AG09309 (cell line): ENCODE results near the gene ITGB1BP1.

Source experiments
- DNase-seq: peaks from one replicate; pipeline ENCODE4 v3.0.0-alpha.2; 2010; ENCODE audit warnings: low read depth
- H3K4me3 ChIP-seq: 2 replicates; pipeline ENCODE4 v1.5.1; 2011; ENCODE audit warnings: mild to moderate bottlenecking, low read depth, low read length, moderate library complexity; ENCODE audit not compliant: control insufficient read depth
- CTCF ChIP-seq: IDR thresholded peaks from 2 replicates; pipeline ENCODE4 v1.5.1; 2011; ENCODE audit warnings: mild to moderate bottlenecking, low read depth, low read length, inconsistent platforms; ENCODE audit not compliant: insufficient read depth, control insufficient read depth; ENCODE audit errors: missing control alignments

ITGB1BP1 gene

GRCh38 chr2:9379391-9379755 is 44.0 kb downstream of the ITGB1BP1 start:
- H3K4me3 ChIP-seq = no peak overlapping the region
- TF ChIP-seq CTCF = no peak

DNA sequence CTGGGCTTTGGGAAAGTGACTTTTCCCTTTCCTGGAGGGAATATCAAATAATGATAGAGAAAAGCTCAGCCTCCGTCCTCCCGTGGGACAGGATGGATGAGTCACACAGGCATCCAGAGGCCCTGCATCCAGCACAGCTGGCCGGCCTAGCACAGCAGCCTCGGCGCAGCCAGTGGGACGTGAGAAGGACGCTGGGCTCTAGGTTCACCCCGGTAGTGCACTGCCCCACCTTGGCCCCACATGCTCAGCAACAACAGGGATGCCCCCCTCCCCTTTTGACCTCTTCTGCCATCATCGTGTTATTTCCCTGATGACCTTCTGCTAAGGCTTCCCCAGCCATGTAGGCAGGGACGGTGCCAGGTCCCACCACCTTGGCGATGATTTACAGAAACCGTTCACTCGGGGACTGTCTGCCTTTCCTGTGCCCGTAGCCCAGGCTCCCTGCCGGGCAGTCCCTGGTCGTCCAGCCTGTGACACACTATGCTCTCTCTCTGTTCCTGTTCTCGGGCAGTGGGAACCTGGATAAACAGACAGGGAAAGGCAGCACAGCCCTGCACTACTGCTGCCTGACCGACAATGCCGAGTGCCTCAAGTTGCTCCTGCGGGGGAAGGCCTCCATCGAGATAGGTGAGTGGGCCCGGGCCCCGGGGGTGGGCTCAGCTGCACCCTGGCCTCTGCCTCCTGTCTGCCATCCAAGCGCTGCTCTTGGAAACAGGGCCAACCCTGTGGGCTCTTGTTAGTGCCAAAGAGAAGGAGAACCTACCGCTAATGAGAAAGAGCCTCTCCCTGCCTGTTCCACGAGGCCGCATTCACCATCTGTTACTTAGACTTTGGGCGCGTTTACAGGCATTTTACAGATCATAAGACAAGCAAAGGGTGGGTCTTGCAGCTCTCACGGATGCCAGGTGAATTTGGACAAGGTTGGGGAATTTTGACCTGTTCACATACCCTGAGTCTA is 44.6 kb downstream of the ITGB1BP1 start:
- DNase-seq = no peak
- H3K4me3 ChIP-seq = no peak overlapping the region
- TF ChIP-seq CTCF = no peak

More at GRCh38 chr2:9379391-9379755, 44.0 kb downstream of the ITGB1BP1 start:
- DNase-seq = no peak

DNA sequence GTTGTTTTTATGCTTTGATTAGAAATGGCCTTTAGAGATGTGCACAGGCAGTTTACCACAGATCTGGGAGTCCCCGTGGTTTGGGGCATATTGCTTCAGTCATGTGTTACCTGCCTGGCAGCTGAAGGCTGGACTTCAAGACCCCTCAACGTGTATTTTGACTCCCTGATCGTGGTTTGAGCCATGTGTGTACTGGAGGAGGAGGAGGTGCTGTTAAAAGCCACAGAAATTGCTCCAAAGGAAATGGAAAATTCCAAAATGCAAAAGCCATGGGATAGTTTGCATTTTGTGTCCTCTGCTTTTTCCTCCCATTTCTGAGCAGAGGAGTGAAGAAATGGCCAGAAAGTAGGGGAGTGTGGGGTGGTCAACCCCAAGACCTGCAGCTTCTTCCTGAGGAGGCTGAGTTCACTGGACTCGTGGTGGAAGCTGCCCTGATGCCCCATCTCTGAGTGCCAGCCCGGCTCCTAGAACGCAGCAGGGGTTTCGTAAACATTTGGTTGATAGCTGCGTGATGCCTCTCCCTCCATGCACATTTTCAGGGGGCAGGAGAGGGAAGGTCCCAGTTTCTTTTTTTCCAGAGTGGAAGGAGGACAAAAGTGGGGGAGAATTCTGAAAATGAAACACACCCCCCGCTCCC is 45.7 kb downstream of the ITGB1BP1 start:
- TF ChIP-seq CTCF = no peak
- no peak for DNase-seq
- no peak overlapping the region for H3K4me3 ChIP-seq

DNA sequence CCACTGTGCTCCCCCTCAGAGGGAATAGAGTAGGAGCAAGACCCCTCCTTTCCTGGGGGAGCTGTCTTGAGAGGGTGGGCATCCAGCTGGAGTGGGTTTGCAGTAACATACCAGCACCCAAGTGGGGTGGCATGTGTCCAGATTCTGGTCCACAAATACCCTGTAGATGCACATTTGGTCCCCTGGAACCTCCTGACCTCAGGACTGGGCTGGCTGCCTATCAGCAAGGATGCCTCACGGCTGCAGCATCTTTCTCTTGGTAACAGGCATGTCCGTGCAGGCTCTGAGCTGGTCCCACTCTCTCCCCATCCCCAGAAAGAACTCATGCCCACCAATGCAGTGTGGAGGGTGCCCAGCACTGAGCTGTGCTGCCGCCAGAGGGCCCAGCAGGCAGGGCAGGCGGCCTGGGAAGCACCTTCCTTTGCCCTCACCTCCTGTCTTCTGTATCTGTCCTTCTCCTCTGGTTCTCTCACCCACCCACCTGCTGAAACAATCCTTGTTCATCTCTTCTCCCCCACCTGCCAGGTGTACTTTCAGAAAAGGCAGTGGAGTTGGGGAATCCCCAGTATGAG is 47.4 kb downstream of the ITGB1BP1 start:
- no peak for TF ChIP-seq CTCF
- H3K4me3 ChIP-seq = no peak overlapping the region
- DNase-seq = no peak

DNA sequence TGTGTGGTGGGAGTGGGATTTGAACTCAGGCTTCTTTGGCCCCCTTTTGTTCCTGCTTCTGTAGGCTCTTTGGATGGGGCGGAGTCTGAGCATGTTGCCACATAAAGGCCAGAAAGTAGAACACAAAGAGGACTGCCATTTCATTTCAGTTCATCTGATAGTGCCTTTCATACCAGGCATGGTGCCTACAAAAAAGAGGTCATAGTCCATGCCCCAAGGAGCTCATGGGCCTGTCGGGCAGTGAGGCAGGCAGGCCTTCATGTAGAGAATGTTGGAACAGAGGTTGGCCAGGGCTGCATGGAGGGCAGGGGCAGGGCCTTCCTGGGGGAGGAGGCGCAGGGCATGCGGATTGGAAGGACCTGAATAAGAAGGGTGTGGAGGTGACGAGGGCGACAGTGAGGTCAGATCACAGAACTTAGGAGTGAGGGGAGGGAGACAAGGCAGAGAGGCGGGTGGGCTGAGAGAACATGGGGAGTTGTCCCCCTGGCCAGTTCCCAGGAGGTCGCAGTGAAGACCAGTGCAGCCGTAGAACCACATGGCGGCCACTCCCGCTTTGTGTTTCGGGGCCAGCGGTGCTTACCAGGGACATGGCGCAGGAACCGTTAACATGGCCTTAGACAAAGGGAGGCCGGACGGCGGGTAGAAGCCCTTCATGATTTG is 49.1 kb downstream of the ITGB1BP1 start:
- DNase-seq = no peak
- no peak overlapping the region for H3K4me3 ChIP-seq
- TF ChIP-seq CTCF = no peak

DNA sequence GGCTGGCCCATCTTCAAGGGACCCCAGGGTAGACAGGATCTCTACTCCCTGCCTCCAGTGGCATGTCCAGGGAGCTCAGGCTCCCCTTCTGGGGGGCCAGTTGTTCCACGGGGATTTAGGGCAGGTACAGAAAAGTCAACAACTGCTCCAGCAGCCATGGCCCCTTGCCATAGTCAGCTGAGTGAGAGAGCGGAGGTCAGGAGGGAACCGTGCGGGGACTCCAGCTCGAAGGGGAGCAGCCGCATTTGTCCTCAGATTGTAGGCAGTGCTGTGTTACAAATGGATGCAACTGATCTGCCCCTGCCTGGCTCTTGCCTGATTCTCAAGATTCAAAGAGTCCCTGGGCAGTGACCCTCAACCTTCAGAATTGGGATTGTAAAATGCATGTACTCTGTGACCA is 49.9 kb downstream of the ITGB1BP1 start:
- no peak overlapping the region for H3K4me3 ChIP-seq
- no peak for DNase-seq
- TF ChIP-seq CTCF = no peak
